Activated T-cell treated with anti-CD3 and anti-CD28 coated beads, Interleukin-2, amount 50 U/mL, for 24 hours (primary cell): ENCODE measurements around the gene AGAP3.

Experiments used
- DNase-seq: peaks from one replicate; pipeline ENCODE4 v3.0.0-alpha.2; 2020
- H3K27ac Mint-ChIP-seq: 2 replicates; pipeline ENCODE4 v1.8.0; 2020; ENCODE audit warnings: mild to moderate bottlenecking, mixed read lengths
- H3K27me3 Mint-ChIP-seq: 2 replicates; pipeline ENCODE4 v1.8.0; 2020; ENCODE audit warnings: mixed read lengths
- H3K36me3 Mint-ChIP-seq: 2 replicates; pipeline ENCODE4 v1.8.0; 2020; ENCODE audit warnings: low read depth, mixed read lengths
- H3K4me1 Mint-ChIP-seq: 2 replicates; pipeline ENCODE4 v1.8.0; 2020; ENCODE audit warnings: low read depth, mixed read lengths
- H3K4me3 Mint-ChIP-seq: 2 replicates; pipeline ENCODE4 v1.8.0; 2020; ENCODE audit warnings: mild to moderate bottlenecking, moderate library complexity, mixed read lengths
- H3K9me3 Mint-ChIP-seq: 2 replicates; pipeline ENCODE4 v1.8.0; 2020; ENCODE audit warnings: mixed read lengths

Gene AGAP3

DNA sequence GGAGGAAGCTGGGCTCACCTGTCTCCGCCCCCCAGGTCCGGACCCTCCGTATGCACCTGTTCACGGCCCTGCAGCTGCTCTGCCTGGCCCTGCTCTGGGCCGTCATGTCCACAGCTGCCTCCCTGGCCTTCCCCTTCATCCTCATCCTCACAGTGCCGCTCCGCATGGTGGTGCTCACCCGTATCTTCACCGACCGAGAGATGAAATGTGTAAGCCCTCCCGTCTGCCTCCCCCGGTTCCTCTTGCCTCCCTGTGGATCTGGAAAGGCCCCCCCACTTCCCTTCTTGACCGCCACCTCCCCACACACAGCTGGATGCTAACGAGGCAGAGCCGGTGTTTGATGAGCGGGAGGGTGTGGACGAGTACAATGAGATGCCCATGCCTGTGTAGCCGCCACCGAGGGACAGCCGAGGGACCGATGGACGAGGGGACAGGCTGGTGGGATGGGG lies 10.3 kb upstream of the AGAP3 start:
- Mint-ChIP-seq H3K9me3 (no peaks in the 10 kb centered on the region), H3K4me1 (peaks cover 22% of the 10 kb centered on the region), H3K27ac (peak overlapping the region; percentile 64), H3K36me3 (peaks cover 72% of the 10 kb centered on the region), H3K4me3 (no peak overlapping the region), H3K27me3 (no peaks in the 10 kb centered on the region)
- no peak for DNase-seq

DNA sequence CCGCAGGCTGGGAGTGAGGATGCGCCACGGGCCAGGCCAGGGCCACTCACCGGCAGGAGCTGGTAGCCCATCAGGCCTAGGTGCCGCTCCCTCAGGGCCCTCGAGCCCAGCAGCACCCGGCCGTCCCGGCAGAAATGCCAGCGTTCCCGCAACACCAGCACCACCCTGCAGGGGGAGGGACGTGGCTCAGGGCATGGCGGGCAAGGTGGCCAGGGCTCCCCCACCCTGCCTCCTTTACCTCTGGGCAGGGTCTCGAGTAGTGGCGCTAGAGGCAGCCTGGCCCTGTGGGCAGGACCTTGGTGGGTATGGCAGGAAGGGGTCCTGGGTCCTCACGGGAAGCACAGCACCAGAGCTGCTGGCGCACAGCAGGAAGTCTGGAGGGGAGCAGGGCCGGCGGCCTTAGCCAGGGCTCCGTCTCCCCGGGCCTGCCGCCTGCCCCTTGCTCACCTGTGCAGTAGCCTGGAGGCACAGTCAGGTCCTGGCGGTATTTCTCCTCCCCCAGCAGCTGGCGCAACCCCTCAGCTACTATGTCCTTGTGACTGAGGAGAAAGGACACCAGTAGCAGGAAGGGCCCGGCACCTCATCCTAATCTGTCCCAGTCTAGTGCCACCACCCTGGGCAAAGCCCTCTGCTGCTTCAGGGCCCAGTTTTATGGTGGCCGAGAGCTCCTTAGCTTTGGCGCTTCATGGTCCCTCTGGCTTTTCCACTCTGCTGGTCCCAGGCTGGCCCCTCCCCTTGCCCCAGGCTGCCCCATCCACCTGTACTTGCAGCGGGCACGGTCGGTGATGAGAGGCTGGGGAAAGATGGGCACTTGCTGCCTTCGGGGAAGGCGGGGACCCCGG lies 9.2 kb upstream of the AGAP3 start:
- H3K27me3 Mint-ChIP-seq: no peaks in the 10 kb centered on the region
- DNase-seq: no peak
- H3K4me1 Mint-ChIP-seq: peaks cover 27% of the 10 kb centered on the region
- peaks cover 67% of the 10 kb centered on the region for H3K36me3 Mint-ChIP-seq
- H3K4me3 Mint-ChIP-seq: no peak overlapping the region
- no peaks in the 10 kb centered on the region for H3K9me3 Mint-ChIP-seq
- H3K27ac Mint-ChIP-seq: no peak overlapping the region

DNA sequence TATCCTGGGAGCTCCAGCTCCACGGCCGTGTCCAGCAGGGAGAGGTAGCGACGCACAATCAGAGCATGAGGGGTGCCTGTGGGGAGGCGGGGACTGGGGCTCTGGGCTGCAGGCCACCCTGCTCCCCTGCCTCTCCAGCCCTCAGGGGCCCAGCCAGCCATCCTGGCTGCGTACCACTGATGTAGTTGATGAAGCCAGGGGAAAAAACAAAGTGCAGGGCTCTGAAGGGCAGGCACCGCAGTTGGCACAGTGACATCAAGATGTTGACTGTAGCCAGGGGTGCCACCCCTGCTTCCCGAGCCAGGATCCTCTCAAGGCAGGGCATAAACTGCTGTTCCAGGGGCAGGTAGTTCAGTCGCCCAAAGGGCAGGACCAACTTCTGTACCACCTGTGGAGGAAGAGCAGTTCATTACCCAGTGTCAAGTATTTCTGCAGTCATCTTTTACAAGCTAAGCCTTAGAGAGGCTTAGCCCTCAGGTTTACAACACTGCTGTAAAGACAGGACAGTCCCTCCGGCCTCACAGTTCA lies 8.5 kb upstream of the AGAP3 start:
- H3K36me3 Mint-ChIP-seq: peaks cover 66% of the 10 kb centered on the region
- peak overlapping the region; percentile 77 for H3K27ac Mint-ChIP-seq
- H3K4me1 Mint-ChIP-seq: peaks cover 33% of the 10 kb centered on the region

DNA sequence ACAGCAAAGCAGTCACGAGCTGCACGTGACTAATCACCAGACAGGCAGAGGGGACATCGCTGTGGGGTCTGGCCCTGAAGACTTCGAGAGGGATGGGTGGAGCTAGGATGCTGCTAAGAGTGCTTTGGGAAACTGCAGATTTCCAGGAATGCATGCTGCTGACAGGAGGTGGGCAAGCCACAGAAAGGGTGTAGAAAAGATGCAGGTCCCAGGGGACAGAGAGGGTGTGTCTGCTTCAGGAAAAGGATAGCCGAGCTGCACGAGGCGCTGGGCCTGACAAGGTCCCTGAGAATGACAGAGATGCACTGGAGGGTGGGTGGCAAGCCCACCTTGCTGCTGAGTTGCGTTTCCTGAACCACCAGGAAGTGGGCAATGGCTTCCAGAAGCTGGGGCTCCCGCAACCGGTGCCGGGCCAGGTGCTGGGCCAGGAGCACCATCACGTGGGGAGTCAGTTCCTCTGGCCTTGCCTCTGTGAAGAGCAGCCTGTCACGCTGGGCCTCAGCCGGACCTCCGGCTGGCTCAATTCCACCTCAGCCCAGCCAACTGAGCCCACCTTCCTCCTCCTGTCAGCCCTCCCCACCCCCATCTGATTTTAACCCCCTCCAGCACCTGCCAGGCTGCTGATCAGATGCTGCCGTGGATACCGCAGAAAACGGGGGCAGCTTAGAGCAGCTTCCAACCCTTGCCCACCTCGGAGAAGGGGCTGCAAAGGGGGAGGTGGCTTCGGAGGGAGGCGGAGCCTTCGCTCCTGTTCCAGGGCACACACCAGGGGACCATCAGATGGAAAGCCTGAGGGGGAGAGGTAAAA lies 7.8 kb upstream of the AGAP3 start:
- Mint-ChIP-seq H3K27ac (peak overlapping the region; percentile 88), H3K9me3 (no peaks in the 10 kb centered on the region), H3K36me3 (peaks cover 69% of the 10 kb centered on the region), H3K4me1 (peaks cover 36% of the 10 kb centered on the region), H3K4me3 (peak overlapping the region; percentile 85), H3K27me3 (no peaks in the 10 kb centered on the region)
- no peak for DNase-seq

More for the DNA sequence above, 8.5 kb upstream of the AGAP3 start:
- DNase-seq: no peak
- peak overlapping the region; percentile 59 for H3K4me3 Mint-ChIP-seq
- no peaks in the 10 kb centered on the region for H3K27me3 Mint-ChIP-seq
- no peaks in the 10 kb centered on the region for H3K9me3 Mint-ChIP-seq

DNA sequence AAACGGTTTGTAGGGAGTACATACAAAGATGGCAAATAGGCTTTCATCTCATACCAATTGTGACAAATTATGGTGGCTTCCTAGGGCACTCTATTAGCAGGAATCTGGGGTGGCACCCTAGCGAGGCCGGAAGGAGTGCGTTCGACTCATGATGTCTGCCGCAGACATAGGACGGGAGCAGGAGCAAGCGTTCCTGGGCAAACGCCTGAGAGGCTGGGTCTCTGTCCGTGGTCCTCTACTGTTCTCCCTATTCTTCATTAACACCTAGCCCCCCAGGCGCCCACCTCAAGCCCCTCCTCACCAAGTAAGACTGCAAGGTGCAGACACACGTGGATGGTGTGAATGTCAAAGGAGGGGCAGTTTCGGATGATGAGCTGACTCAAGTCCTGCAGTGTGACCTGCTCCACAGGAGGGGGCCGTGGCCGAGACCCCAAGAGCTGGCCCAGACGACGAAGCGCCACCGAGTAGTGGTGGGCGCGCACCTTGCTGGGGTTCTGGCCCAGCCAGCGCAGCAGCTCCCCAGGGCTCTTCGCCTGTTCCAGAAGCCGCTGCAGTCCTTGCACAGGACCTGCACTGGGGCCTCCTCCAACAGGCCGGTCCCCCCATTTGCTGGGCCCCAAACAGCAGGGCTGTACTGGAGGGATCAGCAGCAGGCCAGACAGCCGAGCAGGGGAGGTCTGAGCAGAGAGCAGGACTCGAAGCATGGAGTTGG lies 6.9 kb upstream of the AGAP3 start:
- H3K4me3 Mint-ChIP-seq: peak overlapping the region; percentile 85
- H3K36me3 Mint-ChIP-seq: peaks cover 61% of the 10 kb centered on the region
- DNase-seq: no peak
- peaks cover 38% of the 10 kb centered on the region for H3K4me1 Mint-ChIP-seq
- no peaks in the 10 kb centered on the region for H3K9me3 Mint-ChIP-seq
- H3K27me3 Mint-ChIP-seq: no peaks in the 10 kb centered on the region
- H3K27ac Mint-ChIP-seq: peak overlapping the region; percentile 88

DNA sequence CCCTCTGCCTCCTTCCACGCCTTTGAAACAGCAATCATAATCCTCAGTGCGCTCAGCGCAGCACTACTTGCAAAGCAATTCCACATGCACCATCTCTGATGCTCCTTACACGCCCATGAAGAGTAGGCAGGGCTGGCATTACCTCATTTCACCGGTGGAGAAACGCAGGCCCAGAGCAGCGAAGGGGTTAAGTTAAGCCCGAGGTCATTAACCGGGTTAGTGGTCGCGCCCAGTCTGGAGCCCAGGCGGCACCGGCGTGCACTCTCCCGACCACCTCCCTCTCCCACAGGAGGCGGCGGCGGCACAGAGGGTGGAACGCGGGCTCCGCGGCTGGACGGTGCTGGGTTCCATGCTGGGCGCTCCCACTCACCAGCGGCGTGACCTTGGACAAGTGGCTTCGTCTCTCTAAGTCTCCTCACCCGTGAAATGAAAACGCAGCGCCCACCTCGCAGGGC lies 6.2 kb upstream of the AGAP3 start:
- Mint-ChIP-seq H3K4me3 (peak overlapping the region; percentile 85), H3K27ac (peak overlapping the region; percentile 88), H3K9me3 (no peaks in the 10 kb centered on the region), H3K36me3 (peaks cover 56% of the 10 kb centered on the region), H3K4me1 (peaks cover 42% of the 10 kb centered on the region), H3K27me3 (peaks cover 4% of the 10 kb centered on the region)
- DNase-seq: no peak

DNA sequence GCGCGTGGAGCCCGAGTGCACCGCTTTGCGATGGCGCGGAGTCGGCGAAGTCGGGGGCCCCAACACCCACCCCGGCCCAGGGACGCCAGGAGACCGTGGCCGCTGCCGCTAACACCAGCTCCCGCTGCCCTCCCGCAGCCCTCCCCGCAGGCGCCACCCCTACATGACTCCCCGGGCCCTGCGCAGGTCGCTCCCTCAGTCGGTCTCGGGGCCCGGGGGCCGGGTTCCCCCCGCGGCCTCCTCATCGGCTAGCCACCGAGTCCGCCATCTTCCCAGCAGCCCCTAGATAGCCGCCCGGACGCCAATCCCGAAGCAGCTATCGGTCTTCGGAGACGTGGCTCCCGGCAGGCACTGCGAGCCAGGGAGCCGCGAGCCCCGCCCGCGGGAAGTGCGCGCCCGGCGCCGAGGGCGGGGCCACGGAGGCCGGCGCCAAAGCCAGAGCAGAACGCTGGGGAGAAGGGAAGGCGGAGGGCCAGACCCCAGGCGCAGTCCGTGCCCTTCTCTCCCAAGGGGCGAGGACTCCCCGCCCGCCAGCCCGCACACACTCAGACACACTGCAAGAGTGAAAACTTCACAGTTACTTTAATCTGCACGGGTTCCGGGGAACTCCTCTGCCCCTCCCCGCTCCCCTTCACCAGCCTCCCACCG lies 5.6 kb upstream of the AGAP3 start, which contains the start of gene FASTK:
Gene FASTK (minus strand): TSS at position 288 of the 648 bp plus-strand sequence. CDS start 43 bp downstream, at position 245.
- peaks cover 7% of the 10 kb centered on the region for H3K27me3 Mint-ChIP-seq
- DNase-seq: peak; percentile 90
- peak within 1 kb of the TSS; percentile 95 for H3K4me3 Mint-ChIP-seq
- H3K4me1 Mint-ChIP-seq: peaks cover 47% of the 10 kb centered on the region
- no peaks in the 10 kb centered on the region for H3K9me3 Mint-ChIP-seq
- H3K36me3 Mint-ChIP-seq: peaks cover 50% of the 10 kb centered on the region
- peak within 1 kb of the TSS; percentile 95 for H3K27ac Mint-ChIP-seq

DNA sequence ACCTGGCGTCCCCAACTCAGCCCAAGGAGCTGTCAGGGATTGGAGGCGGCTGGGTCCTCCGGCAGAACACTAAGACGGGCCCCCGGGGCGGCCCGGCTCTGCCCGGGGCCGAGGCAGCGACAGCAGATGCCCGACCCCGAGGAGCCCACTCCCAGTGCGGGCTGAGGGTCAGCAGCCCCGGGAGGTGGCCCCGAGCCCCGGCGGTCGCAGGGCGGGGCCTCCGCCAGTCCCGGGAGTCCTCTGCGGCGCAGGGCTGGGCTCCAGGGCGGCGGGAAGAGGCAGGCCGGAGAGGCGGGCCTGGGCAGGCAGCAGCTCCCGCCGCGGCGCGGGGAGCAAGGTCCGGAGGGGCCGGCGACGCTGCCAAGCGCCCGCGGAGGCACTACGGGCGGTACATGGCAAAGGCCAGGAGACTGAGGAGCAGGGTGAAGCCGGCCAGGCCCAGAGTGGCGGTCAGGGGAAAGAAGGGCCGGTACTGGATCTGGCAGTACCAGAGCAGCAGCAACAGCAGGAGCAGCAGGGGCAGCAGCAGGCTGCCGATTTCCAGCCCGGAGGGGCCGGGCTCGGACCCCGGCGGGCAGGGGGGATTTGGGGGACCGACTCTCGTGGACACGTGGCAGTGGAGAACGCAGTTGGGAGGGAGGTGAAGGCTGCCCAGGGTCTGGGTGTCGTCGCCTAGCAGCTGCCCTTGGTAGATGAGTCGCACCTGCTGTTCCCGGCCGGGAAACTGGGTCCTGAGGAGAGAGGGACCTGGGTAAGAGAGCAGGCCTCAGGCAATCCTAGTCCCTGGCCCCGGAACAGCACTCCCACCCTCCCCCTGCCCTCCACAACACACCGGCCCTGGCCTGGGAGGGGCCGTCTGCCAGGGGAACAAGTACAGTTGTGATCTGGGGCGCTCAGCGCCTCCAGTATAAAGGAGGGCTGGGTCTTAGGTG lies 4.8 kb upstream of the AGAP3 start:
- Mint-ChIP-seq H3K27me3 (peaks cover 7% of the 10 kb centered on the region), H3K27ac (peak overlapping the region; percentile 95), H3K4me3 (peak overlapping the region; percentile 95), H3K4me1 (peaks cover 51% of the 10 kb centered on the region), H3K9me3 (no peaks in the 10 kb centered on the region), H3K36me3 (peaks cover 42% of the 10 kb centered on the region)
- DNase-seq: peak; percentile 37

DNA sequence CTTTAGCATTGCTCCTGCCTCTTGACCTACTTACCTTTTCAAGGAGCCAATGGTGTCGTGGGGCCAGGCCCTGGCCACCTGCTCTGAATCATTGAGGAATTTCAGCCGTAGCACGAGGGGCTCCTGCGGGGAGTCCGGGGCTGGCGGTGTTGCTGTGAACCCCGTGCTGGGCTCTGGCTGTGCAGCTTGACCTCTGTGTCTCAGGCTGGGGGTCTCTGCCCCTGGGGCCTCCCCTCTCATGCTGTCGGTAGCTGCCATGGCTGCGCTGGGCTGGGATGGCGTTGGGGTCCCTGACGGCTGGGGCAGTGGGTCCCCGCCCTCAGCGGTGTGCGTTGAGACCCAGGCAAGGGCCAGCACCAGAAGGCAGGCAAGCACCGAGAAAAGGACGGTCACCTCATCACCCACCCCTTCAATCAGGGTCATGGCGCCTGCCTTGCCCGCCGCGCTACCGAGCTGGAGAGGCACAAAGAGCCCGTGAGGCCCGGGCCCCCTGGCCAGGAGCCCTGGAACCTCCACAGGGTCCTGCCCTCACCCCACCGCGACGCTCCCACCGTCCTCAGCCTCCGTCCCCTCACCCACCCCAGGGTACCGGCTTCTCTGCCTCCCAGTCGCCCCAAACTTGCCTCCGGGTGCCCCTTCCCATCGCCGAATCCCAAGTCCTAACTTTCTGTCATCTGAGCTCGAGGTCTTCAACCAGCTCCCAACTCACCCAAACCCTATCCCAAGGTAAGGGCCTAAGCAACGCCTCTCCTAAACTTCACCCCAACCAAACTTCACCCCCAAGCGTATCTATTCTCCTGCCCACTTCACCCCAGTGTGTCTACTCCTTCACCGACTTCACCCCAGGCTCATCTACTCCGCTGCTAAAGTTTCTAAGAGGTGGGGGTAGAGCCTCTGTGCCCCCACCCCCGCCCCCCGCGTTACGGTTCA lies 3.9 kb upstream of the AGAP3 start:
- peak overlapping the region; percentile 95 for H3K4me3 Mint-ChIP-seq
- DNase-seq: no peak
- peak overlapping the region; percentile 95 for H3K27ac Mint-ChIP-seq
- no peaks in the 10 kb centered on the region for H3K9me3 Mint-ChIP-seq
- peaks cover 7% of the 10 kb centered on the region for H3K27me3 Mint-ChIP-seq
- peaks cover 51% of the 10 kb centered on the region for H3K4me1 Mint-ChIP-seq
- H3K36me3 Mint-ChIP-seq: peaks cover 35% of the 10 kb centered on the region

DNA sequence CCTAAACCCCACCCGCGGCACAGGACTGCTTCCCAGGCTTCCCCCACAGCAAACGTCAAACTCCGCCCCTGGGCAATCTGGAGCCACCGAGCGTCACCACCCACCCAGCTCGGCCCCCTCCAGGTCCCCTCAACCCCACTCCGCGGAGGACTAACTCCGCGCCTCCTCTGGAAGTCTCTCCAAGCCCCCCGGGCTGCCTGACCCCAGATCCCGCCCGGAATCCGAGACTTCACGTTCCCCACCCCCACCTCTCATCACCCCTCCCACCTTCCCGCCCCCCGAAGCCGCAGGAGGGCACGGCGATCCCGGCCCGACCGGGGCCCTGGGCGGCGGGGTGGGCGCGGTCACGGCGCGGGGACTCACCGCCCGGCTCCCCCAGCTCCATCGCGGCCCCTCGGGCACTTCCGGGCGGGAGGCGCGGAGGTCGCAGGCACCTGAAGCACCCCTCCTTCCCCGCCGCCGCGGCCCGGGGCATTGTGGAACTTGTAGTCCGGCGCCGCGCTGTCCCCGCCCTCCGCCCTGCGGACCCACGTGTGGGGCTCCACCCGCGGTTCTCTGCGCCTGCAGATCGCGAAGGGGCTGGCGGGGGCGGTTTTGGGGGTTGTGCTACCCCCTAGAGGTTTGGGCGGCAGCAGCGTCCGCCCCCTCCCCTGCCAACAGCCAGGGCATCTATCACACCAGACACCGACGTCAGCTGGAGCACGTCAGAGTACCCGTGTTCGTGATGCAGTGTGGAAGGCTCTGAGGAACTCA lies 3.0 kb upstream of the AGAP3 start, which contains the start of gene TMUB1:
Gene TMUB1 (minus strand): TSS at position 423 of the 753 bp plus-strand sequence. CDS start 930 bp downstream, outside the sequence.
- peak within 1 kb of the TSS; percentile 95 for H3K4me3 Mint-ChIP-seq
- peaks cover 31% of the 10 kb centered on the region for H3K36me3 Mint-ChIP-seq
- H3K9me3 Mint-ChIP-seq: no peaks in the 10 kb centered on the region
- DNase-seq: peak; percentile 90
- H3K27me3 Mint-ChIP-seq: peaks cover 7% of the 10 kb centered on the region
- H3K27ac Mint-ChIP-seq: peak within 1 kb of the TSS; percentile 95
- peaks cover 51% of the 10 kb centered on the region for H3K4me1 Mint-ChIP-seq

DNA sequence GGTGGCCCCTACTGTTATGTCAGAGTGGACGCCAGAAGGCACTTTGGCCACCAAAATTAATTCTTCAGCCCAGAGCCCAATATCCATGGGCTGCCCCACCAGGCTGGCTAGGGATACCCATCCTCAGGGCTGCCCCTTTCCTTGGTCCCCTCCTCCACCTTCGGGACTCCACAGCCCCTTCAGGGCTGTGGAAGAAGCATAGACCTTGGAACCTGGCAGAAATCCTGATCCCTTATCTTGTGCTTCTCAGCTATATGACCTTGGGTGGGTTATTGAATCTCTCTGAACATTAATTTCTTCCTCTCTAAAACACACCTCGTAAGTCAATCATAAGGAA lies 2.5 kb upstream of the AGAP3 start:
- peak overlapping the region; percentile 95 for H3K27ac Mint-ChIP-seq
- H3K36me3 Mint-ChIP-seq: peaks cover 29% of the 10 kb centered on the region
- no peak for DNase-seq
- H3K9me3 Mint-ChIP-seq: no peaks in the 10 kb centered on the region
- H3K4me1 Mint-ChIP-seq: peaks cover 52% of the 10 kb centered on the region
- H3K4me3 Mint-ChIP-seq: peak overlapping the region; percentile 95
- peaks cover 7% of the 10 kb centered on the region for H3K27me3 Mint-ChIP-seq
